Fibroblast of lung (primary cell): ENCODE data around the gene TMEM121B.

Experiments used
- CTCF ChIP-seq, 2 donors: IDR thresholded peaks in 1 of 2; conservative IDR thresholded peaks in 1 of 2; 1 replicate in 1 of 2; 2 replicates in 1 of 2; pipeline ENCODE4 v1.5.1; 2011 to 2012; ENCODE audit warnings: low read length in 2 of 2, control low read depth in 1 of 2, inconsistent platforms in 1 of 2, low read depth in 1 of 2, mild to moderate bottlenecking in 1 of 2
- EZH2 ChIP-seq: IDR thresholded peaks from 2 replicates; pipeline ENCODE4 v1.5.1; 2012; ENCODE audit warnings: low read length, control low read depth, mild to moderate bottlenecking; ENCODE audit errors: missing control alignments

GRCh38 chr22:17121233-17122195, at the start of gene TMEM121B:
- no peak for TF ChIP-seq CTCF (conservative IDR thresholded peaks at IDR 0.05 in 1 of 2, IDR thresholded peaks at IDR 0.05 in 1 of 2; ENCODE audit: low read depth in 1 of 2, low read length in 2 of 2)
- peak; percentile 81 for TF ChIP-seq EZH2
